HEK293 (cell line): ENCODE measurements around the gene FHL2.

ENCODE experiments used
- CTCF ChIP-seq: fragments of 450-650 bp; formaldehyde crosslinking; IDR thresholded peaks from 2 replicates; pipeline ENCODE4 v1.5.1; 2016; ENCODE audit warnings: missing biosample characterization, missing genetic modification characterization
- ELK4 ChIP-seq: IDR thresholded peaks from 2 replicates; pipeline ENCODE4 v1.6.1; 2011; ENCODE audit warnings: mild to moderate bottlenecking, low read depth, low read length, borderline replicate concordance
- MYNN ChIP-seq: fragments of 450-650 bp; formaldehyde crosslinking; IDR thresholded peaks from 2 replicates; pipeline ENCODE4 v1.5.1; 2016; ENCODE audit warnings: missing biosample characterization, missing genetic modification characterization, borderline replicate concordance
- REST ChIP-seq: fragments of 450-650 bp; formaldehyde crosslinking; IDR thresholded peaks from 2 replicates; pipeline ENCODE4 v1.5.1; 2016; ENCODE audit warnings: missing biosample characterization, missing genetic modification characterization
- SP2 ChIP-seq: fragments of 450-650 bp; formaldehyde crosslinking; IDR thresholded peaks from 2 replicates; pipeline ENCODE4 v1.5.1; 2016; ENCODE audit warnings: missing biosample characterization, missing genetic modification characterization
- TCF7L2 ChIP-seq: IDR thresholded peaks from 2 replicates; pipeline ENCODE4 v1.6.1; 2011; ENCODE audit warnings: low read depth, mild to moderate bottlenecking, inconsistent platforms, low read length, moderate library complexity, borderline replicate concordance
- YY2 ChIP-seq: fragments of 450-650 bp; formaldehyde crosslinking; IDR thresholded peaks from 2 replicates; pipeline ENCODE4 v1.5.1; 2016; ENCODE audit warnings: missing biosample characterization, missing genetic modification characterization
- ZBTB8A ChIP-seq: fragments of 450-650 bp; formaldehyde crosslinking; IDR thresholded peaks from 2 replicates; pipeline ENCODE4 v1.5.1; 2016; ENCODE audit warnings: missing biosample characterization, missing genetic modification characterization
- ZFHX2 ChIP-seq: fragments of 450-650 bp; formaldehyde crosslinking; conservative IDR thresholded peaks from 2 replicates; pipeline ENCODE4 v1.5.1; 2016; ENCODE audit warnings: missing biosample characterization, missing genetic modification characterization
- ZNF398 ChIP-seq: fragments of 450-650 bp; formaldehyde crosslinking; IDR thresholded peaks from 2 replicates; pipeline ENCODE4 v1.5.1; 2017; ENCODE audit warnings: missing biosample characterization, missing genetic modification characterization
- ZNF791 ChIP-seq: fragments of 450-650 bp; formaldehyde crosslinking; IDR thresholded peaks from 2 replicates; pipeline ENCODE4 v1.5.1; 2016; ENCODE audit warnings: missing biosample characterization, missing genetic modification characterization

GRCh38 chr2:105368759-105369408 lies 30.0 kb downstream of the FHL2 start:
- TF ChIP-seq ELK4 = no peak
- TF ChIP-seq CTCF (tag by site-specific recombination) = no peak
- TF ChIP-seq ZNF398 = no peak
- no peak for TF ChIP-seq ZNF791 (tag by site-specific recombination)
- no peak for TF ChIP-seq REST (tag by site-specific recombination)
- TF ChIP-seq MYNN (tag by site-specific recombination) = no peak
- no peak for TF ChIP-seq SP2 (tag by site-specific recombination)
- TF ChIP-seq ZFHX2 (tag by site-specific recombination) = no peak
- no peak for TF ChIP-seq YY2 (tag by site-specific recombination)
- no peak for TF ChIP-seq ZBTB8A
- no peak for TF ChIP-seq TCF7L2
